ENCODE results near the gene KCNAB1.

KCNAB1 gene

GRCh38 chr3:156417559-156418132 is 297.3 kb downstream of the KCNAB1 start:
- no peak for DNase-seq

GRCh38 chr3:156418428-156418827 is 298.1 kb downstream of the KCNAB1 start:
- no peak for DNase-seq

GRCh38 chr3:156421534-156421933 is 301.2 kb downstream of the KCNAB1 start:
- DNase-seq: no peak

GRCh38 chr3:156424758-156425157 is 304.4 kb downstream of the KCNAB1 start:
- no peak for DNase-seq

GRCh38 chr3:156425651-156426050 is 305.3 kb downstream of the KCNAB1 start:
- no peak for DNase-seq

GRCh38 chr3:156429125-156429524 is 308.7 kb downstream of the KCNAB1 start:
- DNase-seq: no peak

- no peak for DNase-seq
These were observed 311.2 kb downstream of the KCNAB1 start for GRCh38 chr3:156431334-156432124.

GRCh38 chr3:156432563-156432962 is 312.2 kb downstream of the KCNAB1 start:
- DNase-seq: no peak

- DNase-seq: no peak
These were observed 312.8 kb downstream of the KCNAB1 start for GRCh38 chr3:156433138-156433537.

GRCh38 chr3:156433910-156434309 is 313.5 kb downstream of the KCNAB1 start:
- DNase-seq: no peak

- DNase-seq: no peak
These were observed 314.5 kb downstream of the KCNAB1 start for GRCh38 chr3:156434921-156435320.

- DNase-seq: no peak
These were observed 322.7 kb downstream of the KCNAB1 start for GRCh38 chr3:156443079-156443478.

GRCh38 chr3:156445117-156446090 is 325.0 kb downstream of the KCNAB1 start:
- peak; percentile 35 for DNase-seq

- peak; percentile 5 for DNase-seq
These were observed 327.9 kb downstream of the KCNAB1 start for GRCh38 chr3:156448300-156448699.

- DNase-seq: peak; percentile 23
These were observed 329.6 kb downstream of the KCNAB1 start for GRCh38 chr3:156449710-156450574.

- no peak for DNase-seq
These were observed 335.5 kb downstream of the KCNAB1 start for GRCh38 chr3:156455839-156456238.

GRCh38 chr3:156456771-156457224 is 336.4 kb downstream of the KCNAB1 start:
- peak; percentile 19 for DNase-seq

- no peak for DNase-seq
These were observed 339.1 kb downstream of the KCNAB1 start for GRCh38 chr3:156459434-156459833.

GRCh38 chr3:156460206-156460611 is 339.8 kb downstream of the KCNAB1 start:
- DNase-seq: peak; percentile 44

GRCh38 chr3:156461889-156462288 is 341.5 kb downstream of the KCNAB1 start:
- DNase-seq: no peak

GRCh38 chr3:156463123-156463522 is 342.7 kb downstream of the KCNAB1 start:
- DNase-seq: no peak

- DNase-seq: no peak
These were observed 344.8 kb downstream of the KCNAB1 start for GRCh38 chr3:156465194-156465593.

Data from inflammatory macrophage treated with lipopolysaccharide for 4 hours (primary cell).